DND-41 (cell line): ENCODE measurements around the gene ST14.
"Not testable (repeated sequence)": the region's sequence is repeated elsewhere in the genome, so short reads cannot be mapped to it uniquely, and the experiment has no call there.

Experiments
- ATAC-seq: fragments of 200-7000 bp; cut with Tn5 transposase; 3 replicates; pipeline ENCODE4 v1.9.1; 2021; ENCODE audit warnings: low read depth; ENCODE audit not compliant: insufficient read depth
- DNase-seq: peaks from one replicate; pipeline ENCODE4 v3.0.0-alpha.2; 2020
- H2AFZ ChIP-seq: 2 replicates; pipeline ENCODE4 v1.6.0; 2012; ENCODE audit warnings: low read depth, low read length
- H3K27ac ChIP-seq: 2 replicates; pipeline ENCODE4 v1.5.1; 2012; ENCODE audit warnings: low read length, inconsistent platforms
- H3K27me3 ChIP-seq: fragments of 200-600 bp; sonication (generic); 2 replicates; pipeline ENCODE4 v1.6.0; 2012; ENCODE audit warnings: low read length, mild to moderate bottlenecking, inconsistent platforms; ENCODE audit not compliant: insufficient read depth, poor library complexity
- H3K36me3 ChIP-seq: 2 replicates; pipeline ENCODE4 v1.5.1; 2012; ENCODE audit warnings: low read length, inconsistent platforms; ENCODE audit not compliant: insufficient read depth
- H3K4me1 ChIP-seq: 2 replicates; pipeline ENCODE4 v1.5.1; 2012; ENCODE audit warnings: mild to moderate bottlenecking, low read length; ENCODE audit not compliant: insufficient read depth
- H3K4me2 ChIP-seq: 2 replicates; pipeline ENCODE4 v1.6.0; 2012; ENCODE audit warnings: mild to moderate bottlenecking, moderate library complexity, low read length, inconsistent platforms; ENCODE audit not compliant: insufficient read depth
- H3K4me3 ChIP-seq, 2 experiments: fragments of 200-600 bp in 1 of 2; shearing (Covaris generic) in 1 of 2; 2 replicates each; pipeline ENCODE4 v1.5.1; 2012 to 2016; ENCODE audit warnings: inconsistent platforms in 2 of 2, low read length in 2 of 2, mild to moderate bottlenecking in 2 of 2, low read depth in 1 of 2, moderate library complexity in 1 of 2
- H3K79me2 ChIP-seq: 2 replicates; pipeline ENCODE4 v1.6.0; 2012; ENCODE audit warnings: low read length, inconsistent platforms; ENCODE audit not compliant: insufficient read depth
- H3K9ac ChIP-seq: 2 replicates; pipeline ENCODE4 v1.6.0; 2012; ENCODE audit warnings: low read depth, mild to moderate bottlenecking, inconsistent platforms, low read length, moderate library complexity
- H3K9me3 ChIP-seq: 2 replicates; pipeline ENCODE4 v1.5.1; 2012; ENCODE audit warnings: low read length, moderate library complexity, mild to moderate bottlenecking, inconsistent platforms; ENCODE audit not compliant: insufficient read depth, severe bottlenecking
- H4K20me1 ChIP-seq: 2 replicates; pipeline ENCODE4 v1.6.0; 2012; ENCODE audit warnings: low read length; ENCODE audit not compliant: insufficient read depth
- CTCF ChIP-seq: IDR thresholded peaks from 2 replicates; pipeline ENCODE4 v1.5.1; 2012; ENCODE audit warnings: borderline replicate concordance, low read length, moderate library complexity, mild to moderate bottlenecking; ENCODE audit not compliant: poor library complexity, severe bottlenecking; ENCODE audit errors: extremely low read depth
- EZH2 ChIP-seq: IDR thresholded peaks from 3 replicates; pipeline ENCODE4 v1.6.1; 2012; ENCODE audit warnings: borderline replicate concordance, low read depth, mild to moderate bottlenecking, moderate library complexity, low read length, inconsistent platforms; ENCODE audit not compliant: severe bottlenecking

The ST14 gene

GRCh38 chr11:130167146-130167545 lies 7.6 kb downstream of the ST14 start:
- H4K20me1 ChIP-seq, result peaks cover 2% of the 10 kb centered on the region; the same call in 1 of the 2 replicates
- peaks cover 9% of the 10 kb centered on the region for H3K27me3 ChIP-seq
- H3K36me3 ChIP-seq, result no peaks in the 10 kb centered on the region
- DNase-seq (no peak), ATAC-seq (no peak)
- TF ChIP-seq CTCF (no peak), EZH2 (no peak)
- no peaks in the 10 kb centered on the region for H3K4me1 ChIP-seq
- no peaks in the 10 kb centered on the region for H3K79me2 ChIP-seq
- no peak overlapping the region for H3K4me2 ChIP-seq
- no peak overlapping the region for H3K27ac ChIP-seq
- H3K9me3 ChIP-seq, result no peaks in the 10 kb centered on the region
- no peak overlapping the region for H2AFZ ChIP-seq
- no peak overlapping the region for H3K9ac ChIP-seq
- no peak overlapping the region for H3K4me3 ChIP-seq

DNA sequence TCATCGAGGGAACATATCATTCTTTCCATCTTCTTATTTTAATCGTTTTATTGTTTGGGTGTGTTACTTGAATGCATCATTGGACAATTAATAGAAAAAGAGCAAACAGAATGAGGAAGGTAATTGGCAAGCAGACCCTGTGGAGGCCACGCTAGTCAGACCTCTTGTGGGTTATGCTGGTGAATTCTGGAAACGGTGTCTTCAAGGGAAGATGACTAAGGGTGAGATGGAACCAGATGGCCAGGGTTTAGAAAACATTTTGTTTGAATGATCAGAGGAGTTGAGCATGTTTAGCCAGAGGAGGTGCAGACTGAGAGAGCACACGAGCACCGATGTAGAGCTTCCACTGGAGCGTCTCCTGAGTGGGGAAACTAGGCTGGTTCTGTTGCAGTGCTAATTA lies 8.5 kb downstream of the ST14 start:
- Histone ChIP-seq H3K9ac (no peak overlapping the region), H3K36me3 (no peaks in the 10 kb centered on the region), H4K20me1 (no peaks in the 10 kb centered on the region; the same call in 1 of the 2 replicates), H3K4me2 (no peak overlapping the region), H3K4me1 (no peaks in the 10 kb centered on the region), H3K27ac (no peak overlapping the region), H3K79me2 (no peaks in the 10 kb centered on the region), H3K9me3 (no peaks in the 10 kb centered on the region), H3K27me3 (peaks cover 9% of the 10 kb centered on the region), H3K4me3 (no peak overlapping the region), H2AFZ (no peak overlapping the region)
- no peak for ATAC-seq
- no peak for DNase-seq
- TF ChIP-seq CTCF (no peak), EZH2 (no peak)

DNA sequence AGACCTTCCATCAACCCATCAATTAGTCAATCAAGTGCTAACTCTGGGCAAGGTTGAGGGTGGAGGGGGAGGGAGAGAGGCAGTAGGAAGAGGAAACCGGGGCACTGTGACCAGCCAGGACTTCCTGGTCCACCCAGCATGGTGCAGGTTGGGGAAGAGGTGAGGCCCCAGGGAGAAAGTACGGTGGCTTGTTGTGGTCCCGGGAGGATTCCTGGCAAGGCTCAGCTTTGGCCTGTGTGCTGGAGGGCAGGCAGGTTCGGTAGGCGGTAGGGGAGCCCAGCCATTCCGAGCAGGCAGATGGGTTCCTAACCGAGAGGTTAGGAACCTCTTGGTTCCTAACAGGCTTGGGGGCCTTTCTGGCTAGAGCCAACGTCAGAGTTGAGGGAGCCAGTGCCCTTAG lies 10.8 kb downstream of the ST14 start:
- Histone ChIP-seq H3K27me3 (peaks cover 9% of the 10 kb centered on the region), H3K4me3 (no peak overlapping the region), H3K27ac (no peak overlapping the region), H2AFZ (no peak overlapping the region), H3K36me3 (no peaks in the 10 kb centered on the region), H3K9ac (no peak overlapping the region), H3K9me3 (no peaks in the 10 kb centered on the region), H3K4me2 (no peak overlapping the region), H3K4me1 (no peaks in the 10 kb centered on the region), H3K79me2 (no peaks in the 10 kb centered on the region), H4K20me1 (no peaks in the 10 kb centered on the region; the same call in 1 of the 2 replicates)
- DNase-seq, result no peak
- no peak for ATAC-seq
- TF ChIP-seq CTCF, result no peak
- TF ChIP-seq EZH2, result no peak

DNA sequence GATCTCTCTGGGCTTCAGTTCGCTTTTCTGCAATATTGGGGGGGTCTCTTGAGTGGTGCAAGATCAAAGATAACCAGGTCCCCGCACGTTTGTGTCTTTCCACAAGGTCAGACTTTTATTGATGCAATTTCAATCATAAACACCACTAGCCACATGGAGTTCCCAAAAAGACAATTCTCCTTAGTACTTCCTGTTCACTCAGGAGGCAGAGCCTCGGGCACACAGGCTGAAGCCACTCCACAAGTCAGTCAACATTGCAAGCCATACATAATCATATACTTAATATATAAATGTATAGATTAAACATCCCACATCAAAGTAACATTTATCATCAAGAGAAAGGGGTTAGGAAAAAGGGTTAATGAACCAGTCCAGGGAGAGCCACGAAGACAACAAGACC lies 12.0 kb downstream of the ST14 start:
- Histone ChIP-seq H4K20me1 (no peaks in the 10 kb centered on the region; the same call in 1 of the 2 replicates), H3K4me1 (no peaks in the 10 kb centered on the region), H3K27ac (no peak overlapping the region), H3K9me3 (no peaks in the 10 kb centered on the region), H3K36me3 (no peaks in the 10 kb centered on the region), H3K4me2 (no peak overlapping the region), H3K79me2 (no peaks in the 10 kb centered on the region), H2AFZ (no peak overlapping the region), H3K4me3 (no peak overlapping the region), H3K27me3 (peaks cover 9% of the 10 kb centered on the region), H3K9ac (no peak overlapping the region)
- TF ChIP-seq CTCF, result no peak
- TF ChIP-seq EZH2, result no peak
- no peak for DNase-seq
- no peak for ATAC-seq

GRCh38 chr11:130172001-130172400 lies 12.4 kb downstream of the ST14 start:
- H3K27ac ChIP-seq, H3K4me2 ChIP-seq: not testable (repeated sequence)

More at GRCh38 chr11:130172001-130172400, 12.4 kb downstream of the ST14 start:
- not testable (repeated sequence) for ATAC-seq, DNase-seq, H2AFZ ChIP-seq, H3K79me2 ChIP-seq, H3K4me3 ChIP-seq, H3K27me3 ChIP-seq, H3K9me3 ChIP-seq, H3K36me3 ChIP-seq, H4K20me1 ChIP-seq, H3K4me1 ChIP-seq, H3K9ac ChIP-seq
